NCI-H510A (cell line): ENCODE results near the gene CBARP.

ENCODE experiments used
- DNase-seq: peaks from one replicate; lab custom pipeline; 2025; lab: John Stamatoyannopoulos, UW

CBARP gene

GRCh38 chr19:1238369-1239303 lies 831 bp upstream of the CBARP start:
- no peak for DNase-seq

GRCh38 chr19:1237027-1237659 lies 662 bp downstream of the CBARP start:
- no peak for DNase-seq

GRCh38 chr19:1236576-1236975 lies 1.2 kb downstream of the CBARP start:
- no peak for DNase-seq

GRCh38 chr19:1235625-1236538 lies 1.9 kb downstream of the CBARP start:
- no peak for DNase-seq

GRCh38 chr19:1234955-1235380 lies 2.8 kb downstream of the CBARP start:
- DNase-seq = no peak

- DNase-seq = no peak
Measured at GRCh38 chr19:1234051-1234954, 3.5 kb downstream of the CBARP start.

- no peak for DNase-seq
Measured at GRCh38 chr19:1233115-1233667, 4.6 kb downstream of the CBARP start.

GRCh38 chr19:1232652-1233072 lies 5.1 kb downstream of the CBARP start:
- DNase-seq = no peak

GRCh38 chr19:1231729-1232637 lies 5.8 kb downstream of the CBARP start:
- no peak for DNase-seq

GRCh38 chr19:1230783-1231489 lies 6.9 kb downstream of the CBARP start:
- no peak for DNase-seq

GRCh38 chr19:1229924-1230782 lies 7.7 kb downstream of the CBARP start:
- DNase-seq = no peak

GRCh38 chr19:1229056-1229923 lies 8.5 kb downstream of the CBARP start:
- no peak for DNase-seq

GRCh38 chr19:1228161-1228957 lies 9.4 kb downstream of the CBARP start:
- no peak for DNase-seq

GRCh38 chr19:1227304-1228054 lies 10.3 kb downstream of the CBARP start:
- DNase-seq = no peak

GRCh38 chr19:1226522-1227303 lies 11.1 kb downstream of the CBARP start:
- no peak for DNase-seq
